ENCODE data around the gene TAF7. TPM values are rescaled to one million over a fixed set of nuclear protein-coding genes. Genes with fewer than 3 reads are reported as not detected.
A peak's percentile ranks its signal among the peaks of the same experiment; 100 is the strongest.

The TAF7 gene
- total and polyA plus RNA-seq, 10 of the 15 experiments (the other 5 are each of a cell fraction or from before 2014, with no cell fraction given): 42.0 to 88.8 (median 69.2) TPM

DNA sequence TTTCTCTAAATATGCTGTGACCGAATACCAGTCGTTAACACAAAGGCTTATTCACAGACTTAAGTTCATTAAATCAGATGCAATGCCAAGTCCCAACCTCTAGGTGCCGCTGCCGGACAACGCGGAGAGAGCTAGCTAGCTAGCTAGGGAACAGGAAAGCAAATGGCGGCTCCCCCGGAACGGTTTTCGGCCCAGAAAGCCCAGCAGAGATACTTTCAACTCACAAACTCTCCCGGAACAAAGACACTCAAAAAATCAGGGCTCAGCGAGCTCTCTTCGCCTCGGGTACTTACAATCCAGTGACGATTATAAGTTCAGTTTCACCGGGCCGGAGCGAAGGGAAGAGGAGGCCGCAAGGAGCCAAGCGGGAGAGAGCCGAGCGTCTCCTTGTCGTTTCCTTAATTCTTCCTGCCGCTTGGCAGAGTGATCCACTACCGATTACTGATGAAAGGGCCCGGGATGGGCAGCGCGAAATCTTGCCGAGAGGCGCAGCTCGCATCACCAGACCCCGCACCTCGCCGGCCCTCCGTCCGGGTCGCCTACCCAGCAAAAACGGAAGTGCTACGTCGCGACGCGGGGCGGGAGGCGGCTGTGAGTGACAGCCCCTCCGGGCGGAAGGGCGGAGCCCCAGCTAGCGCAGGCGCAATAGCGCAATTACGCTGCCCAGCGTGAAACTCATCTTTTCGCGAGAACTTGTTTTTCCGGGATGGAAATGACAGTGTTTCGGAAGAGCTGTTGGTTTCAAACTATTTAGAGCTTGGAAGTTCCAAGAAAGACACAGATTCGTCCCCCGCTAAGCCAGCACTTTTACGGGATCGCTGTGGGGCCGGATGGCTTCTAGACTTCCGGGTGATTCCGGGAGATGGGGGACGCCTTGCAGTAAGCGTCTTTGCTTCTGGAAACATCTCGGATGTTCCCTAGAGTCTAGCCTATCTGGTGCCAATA, at the start of gene TAF7 (continued):
- TF ChIP-seq ATF7 (IDR thresholded peaks at IDR 0.05; ENCODE audit: low read depth) (0 out of 2 replicates have a peak, but pooled peaks have one; percentile 15), EZH2 (IDR thresholded peaks at IDR 0.05; ENCODE audit: borderline replicate concordance, control insufficient read depth, low read depth, low read length) (no peak), TARDBP (IDR thresholded peaks at IDR 0.05; ENCODE audit: borderline replicate concordance) (no peak), ZZZ3 (IDR thresholded peaks at IDR 0.05; ENCODE audit: control insufficient read depth, insufficient read length, low read depth) (no peak), POLR2AphosphoS2 (IDR thresholded peaks at IDR 0.05; ENCODE audit: low read depth, low read length) (peak; percentile 94), BHLHE40 (IDR thresholded peaks at IDR 0.05; ENCODE audit: borderline replicate concordance in 1 of 2, low read depth in 2 of 2, low read length in 1 of 2) (peak in 1 of 2 experiments; percentile 28; a peak in 1 of 4 replicates), MTA3 (IDR thresholded peaks at IDR 0.05; ENCODE audit: borderline replicate concordance, low read length) (peak; percentile 2; the same call in 1 of the 2 replicates), STAT3 (IDR thresholded peaks at IDR 0.05; ENCODE audit: low read depth, low read length) (no peak), CHD4 (IDR thresholded peaks at IDR 0.05) (no peak), MXI1 (IDR thresholded peaks at IDR 0.05; ENCODE audit: low read depth, low read length) (peak; percentile 53), PKNOX1 (IDR thresholded peaks at IDR 0.05) (peak; percentile 99), CBX5 (IDR thresholded peaks at IDR 0.05; ENCODE audit: low read depth) (peak; percentile 97), TCF12 (IDR thresholded peaks at IDR 0.05; ENCODE audit: low read depth, low read length) (0 out of 2 replicates have a peak, but pooled peaks have one; percentile 50), ATF2 (IDR thresholded peaks at IDR 0.05; ENCODE audit: low read length) (no peak; the same call in 1 of the 2 replicates), SMAD1 (IDR thresholded peaks at IDR 0.05; ENCODE audit: low read depth, partially characterized antibody) (peak; percentile 69), ZBTB4 (CRISPR knock-in tag; IDR thresholded peaks at IDR 0.05) (no peak), MLLT1 (IDR thresholded peaks at IDR 0.05) (no peak; the same call in 1 of the 2 replicates), HDAC2 (IDR thresholded peaks at IDR 0.05) (no peak), EED (IDR thresholded peaks at IDR 0.05; ENCODE audit: low read depth) (peak; percentile 44; the same call in 1 of the 2 replicates)
- TF ChIP-seq, protein P1, sequence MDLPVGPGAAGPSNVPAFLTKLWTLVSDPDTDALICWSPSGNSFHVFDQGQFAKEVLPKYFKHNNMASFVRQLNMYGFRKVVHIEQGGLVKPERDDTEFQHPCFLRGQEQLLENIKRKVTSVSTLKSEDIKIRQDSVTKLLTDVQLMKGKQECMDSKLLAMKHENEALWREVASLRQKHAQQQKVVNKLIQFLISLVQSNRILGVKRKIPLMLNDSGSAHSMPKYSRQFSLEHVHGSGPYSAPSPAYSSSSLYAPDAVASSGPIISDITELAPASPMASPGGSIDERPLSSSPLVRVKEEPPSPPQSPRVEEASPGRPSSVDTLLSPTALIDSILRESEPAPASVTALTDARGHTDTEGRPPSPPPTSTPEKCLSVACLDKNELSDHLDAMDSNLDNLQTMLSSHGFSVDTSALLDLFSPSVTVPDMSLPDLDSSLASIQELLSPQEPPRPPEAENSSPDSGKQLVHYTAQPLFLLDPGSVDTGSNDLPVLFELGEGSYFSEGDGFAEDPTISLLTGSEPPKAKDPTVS (IDR thresholded peaks at IDR 0.05; ENCODE audit: low read depth, low read length): no peak
